Limb (tissue), 2 donors: ENCODE measurements around the gene STRN.
A peak's percentile ranks its signal among the peaks of the same experiment; 100 is the strongest.
"Not testable (repeated sequence)": the region's sequence is repeated elsewhere in the genome, so short reads cannot be mapped to it uniquely, and the experiment has no call there.

Source experiments
- DNase-seq, 2 donors: peaks; one replicate each; pipeline ENCODE4 v3.0.0-alpha.2; 2016; ENCODE audit errors: extremely low spot score in 2 of 2

STRN gene, protein sequence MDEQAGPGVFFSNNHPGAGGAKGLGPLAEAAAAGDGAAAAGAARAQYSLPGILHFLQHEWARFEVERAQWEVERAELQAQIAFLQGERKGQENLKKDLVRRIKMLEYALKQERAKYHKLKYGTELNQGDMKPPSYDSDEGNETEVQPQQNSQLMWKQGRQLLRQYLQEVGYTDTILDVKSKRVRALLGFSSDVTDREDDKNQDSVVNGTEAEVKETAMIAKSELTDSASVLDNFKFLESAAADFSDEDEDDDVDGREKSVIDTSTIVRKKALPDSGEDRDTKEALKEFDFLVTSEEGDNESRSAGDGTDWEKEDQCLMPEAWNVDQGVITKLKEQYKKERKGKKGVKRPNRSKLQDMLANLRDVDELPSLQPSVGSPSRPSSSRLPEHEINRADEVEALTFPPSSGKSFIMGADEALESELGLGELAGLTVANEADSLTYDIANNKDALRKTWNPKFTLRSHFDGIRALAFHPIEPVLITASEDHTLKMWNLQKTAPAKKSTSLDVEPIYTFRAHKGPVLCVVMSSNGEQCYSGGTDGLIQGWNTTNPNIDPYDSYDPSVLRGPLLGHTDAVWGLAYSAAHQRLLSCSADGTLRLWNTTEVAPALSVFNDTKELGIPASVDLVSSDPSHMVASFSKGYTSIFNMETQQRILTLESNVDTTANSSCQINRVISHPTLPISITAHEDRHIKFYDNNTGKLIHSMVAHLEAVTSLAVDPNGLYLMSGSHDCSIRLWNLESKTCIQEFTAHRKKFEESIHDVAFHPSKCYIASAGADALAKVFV

DNA sequence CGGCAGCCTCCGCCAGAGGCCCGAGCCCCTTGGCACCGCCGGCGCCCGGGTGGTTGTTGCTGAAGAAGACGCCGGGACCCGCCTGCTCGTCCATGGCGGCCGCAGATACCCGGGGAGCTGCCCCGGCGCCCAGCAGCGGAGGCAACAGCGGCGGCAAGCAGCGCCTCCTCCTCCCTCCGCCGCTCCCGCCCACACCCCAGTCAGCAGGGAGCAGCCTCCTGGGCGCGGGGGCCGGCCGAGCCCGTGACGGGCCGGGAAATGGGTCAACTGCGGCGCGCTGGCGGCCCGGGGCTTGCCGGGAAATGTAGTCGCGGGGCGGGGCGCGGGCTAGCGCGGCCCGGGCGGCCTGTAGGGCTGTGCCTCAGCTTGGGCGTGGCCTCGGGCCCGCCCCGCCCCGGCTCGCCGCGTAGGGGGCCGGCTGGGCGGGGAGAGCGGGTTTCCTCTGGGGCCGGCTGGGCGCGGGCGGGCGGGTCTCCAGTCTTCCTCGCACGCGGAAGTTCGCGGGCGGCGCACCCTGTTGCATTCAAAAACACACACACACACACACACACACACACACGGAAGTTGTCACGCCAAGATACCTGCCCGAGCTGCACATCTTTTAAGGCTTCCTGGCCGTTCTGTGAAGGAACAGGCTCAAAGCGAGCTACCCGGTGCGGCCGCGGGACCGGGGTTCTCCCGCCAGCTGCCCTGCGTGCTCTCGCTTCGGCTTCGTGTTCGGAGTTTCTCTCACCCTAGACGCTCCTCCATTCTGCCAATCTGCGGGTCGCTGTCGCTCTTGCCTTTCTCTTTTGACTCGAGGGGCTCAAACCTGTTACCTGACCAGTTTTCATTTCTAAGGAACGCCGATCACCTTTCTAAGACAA, at the start of gene STRN:
STRN (minus strand) TSS at position 167 of the 866 bp plus-strand sequence; CDS start at position 94, 73 bp downstream.
- DNase-seq, result peak; percentile 96 to 98

DNA sequence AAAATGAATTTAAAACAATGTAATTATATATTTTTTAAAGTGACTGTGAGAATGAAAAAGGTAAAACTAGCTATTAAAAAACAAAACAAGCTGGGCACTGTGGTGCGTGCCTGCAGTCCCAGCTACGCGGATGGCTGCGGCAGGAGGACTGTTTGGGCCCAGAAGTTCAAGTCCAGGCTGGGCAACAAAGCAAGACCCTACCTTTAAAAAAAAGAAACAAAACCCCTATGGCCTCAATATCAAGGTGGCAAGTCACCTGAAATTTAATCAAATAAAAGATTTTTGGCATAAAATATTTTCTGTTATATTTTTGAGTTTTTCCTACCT, 46.9 kb upstream of the STRN start:
- no peak for DNase-seq

DNA sequence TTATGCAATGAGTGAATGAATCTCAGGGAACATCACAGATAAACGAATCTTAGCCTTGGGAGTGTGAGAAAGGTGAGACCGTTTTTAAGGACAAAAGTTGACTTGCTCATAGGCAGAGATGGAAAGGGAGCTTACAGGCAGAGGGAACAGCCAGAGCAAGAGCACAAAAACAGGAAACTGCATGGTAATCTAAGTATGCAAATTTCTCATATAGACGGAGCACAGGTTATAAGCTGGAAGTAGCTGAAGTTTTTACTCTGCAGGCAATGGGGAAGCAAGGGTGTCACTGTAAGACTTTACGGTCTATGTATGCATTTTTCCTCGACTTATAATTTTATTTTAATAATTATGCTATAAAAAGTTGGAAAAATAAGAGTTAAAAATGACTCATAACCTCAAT, 44.8 kb upstream of the STRN start:
- no peak for DNase-seq

DNA sequence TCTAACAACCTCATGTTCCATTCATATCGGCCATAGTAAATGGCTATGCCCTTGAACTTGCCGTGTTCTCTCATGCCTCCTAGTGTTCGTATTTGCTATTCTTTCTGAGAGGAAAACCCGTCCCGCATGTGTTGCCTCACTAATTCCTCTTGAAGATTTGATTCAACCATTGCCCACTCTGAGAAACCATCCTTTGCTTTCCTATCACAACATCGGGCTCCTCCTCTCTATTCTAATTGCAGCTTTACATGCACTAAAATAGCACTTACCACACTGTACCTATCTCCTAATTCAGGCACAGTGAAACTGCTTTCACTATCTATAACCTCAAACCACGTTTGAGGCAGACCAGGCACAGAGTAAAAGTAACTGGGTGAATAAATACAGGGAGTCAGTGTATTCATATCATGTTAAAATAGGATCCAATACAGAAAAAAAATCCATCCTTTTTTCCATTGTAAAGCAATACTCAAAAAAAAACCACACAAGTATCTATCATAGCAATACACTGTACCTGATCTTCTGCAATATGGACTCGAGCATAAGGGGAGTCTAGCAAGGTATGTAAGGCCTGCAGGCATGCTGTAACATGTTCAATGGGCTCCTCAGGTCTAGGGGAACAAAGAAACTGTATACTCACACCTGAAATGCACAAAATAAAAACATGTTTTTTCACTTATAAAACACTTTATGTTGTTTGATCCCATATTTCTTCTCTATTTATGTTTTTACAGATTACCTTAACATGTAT, 39.0 kb upstream of the STRN start:
- no peak for DNase-seq

DNA sequence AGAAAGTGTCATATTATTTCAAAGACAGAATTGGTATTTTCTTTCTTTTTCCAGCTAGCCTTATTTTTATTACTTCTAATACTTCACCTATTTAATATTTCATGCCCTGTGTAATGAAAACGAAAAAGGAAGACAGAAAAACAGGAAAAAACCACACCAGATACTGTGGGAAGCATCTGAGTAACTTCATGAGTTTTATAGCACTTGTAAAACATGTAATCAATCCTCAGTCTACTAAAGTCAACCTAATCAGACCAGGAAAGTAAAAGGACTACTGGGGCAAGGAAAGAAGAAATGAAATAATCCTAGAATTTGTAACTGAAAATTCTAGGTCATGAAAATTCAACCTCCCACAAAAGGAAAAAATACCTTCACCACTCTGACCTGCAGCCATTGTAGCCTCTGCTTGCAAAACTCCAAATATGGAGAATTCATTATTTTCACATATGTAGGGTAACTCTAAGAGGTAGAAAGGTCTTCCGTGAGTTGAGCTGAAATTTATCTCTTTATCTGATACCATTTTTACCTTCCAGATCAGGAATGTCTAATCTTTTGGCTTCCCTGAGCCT, 34.7 kb upstream of the STRN start:
- DNase-seq, result no peak

DNA sequence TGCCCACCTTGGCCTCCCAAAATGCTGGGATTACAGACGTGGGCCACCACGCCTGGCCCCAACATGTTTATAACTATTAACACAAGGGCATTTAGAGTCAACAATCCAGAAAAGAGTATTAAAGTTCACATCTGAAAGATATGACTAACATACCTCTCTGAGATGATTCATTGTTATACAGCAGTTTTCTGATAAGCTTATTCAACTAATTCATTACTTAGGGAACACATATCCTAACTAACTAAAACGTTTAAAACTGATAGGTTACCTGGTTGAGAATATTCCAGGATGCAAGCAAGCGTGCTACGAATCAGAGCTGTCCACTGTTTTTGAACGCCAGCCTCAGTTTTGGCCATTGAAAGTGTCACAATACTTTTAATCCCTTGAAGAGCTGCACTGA, 34.0 kb upstream of the STRN start:
- DNase-seq, result no peak

DNA sequence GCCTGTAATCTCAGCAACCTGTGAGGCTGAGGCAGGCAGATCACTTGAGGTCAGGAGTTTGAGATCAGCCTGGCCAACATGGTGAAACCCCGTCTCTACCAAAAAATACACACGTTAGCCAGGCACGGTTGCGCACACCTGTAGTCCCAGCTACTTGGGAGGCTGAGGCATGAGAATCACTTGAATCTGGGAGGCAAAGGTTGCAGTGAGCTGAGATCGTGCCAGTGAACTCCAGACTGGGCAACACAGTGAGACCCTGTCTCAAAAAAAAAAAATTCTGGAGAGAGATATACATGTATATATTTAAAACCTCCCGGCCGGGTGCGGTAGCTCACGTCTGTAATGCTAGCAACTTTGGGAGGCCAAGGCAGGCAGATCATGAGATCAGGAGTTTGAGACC, 33.1 kb upstream of the STRN start:
- DNase-seq, result not testable (repeated sequence)

DNA sequence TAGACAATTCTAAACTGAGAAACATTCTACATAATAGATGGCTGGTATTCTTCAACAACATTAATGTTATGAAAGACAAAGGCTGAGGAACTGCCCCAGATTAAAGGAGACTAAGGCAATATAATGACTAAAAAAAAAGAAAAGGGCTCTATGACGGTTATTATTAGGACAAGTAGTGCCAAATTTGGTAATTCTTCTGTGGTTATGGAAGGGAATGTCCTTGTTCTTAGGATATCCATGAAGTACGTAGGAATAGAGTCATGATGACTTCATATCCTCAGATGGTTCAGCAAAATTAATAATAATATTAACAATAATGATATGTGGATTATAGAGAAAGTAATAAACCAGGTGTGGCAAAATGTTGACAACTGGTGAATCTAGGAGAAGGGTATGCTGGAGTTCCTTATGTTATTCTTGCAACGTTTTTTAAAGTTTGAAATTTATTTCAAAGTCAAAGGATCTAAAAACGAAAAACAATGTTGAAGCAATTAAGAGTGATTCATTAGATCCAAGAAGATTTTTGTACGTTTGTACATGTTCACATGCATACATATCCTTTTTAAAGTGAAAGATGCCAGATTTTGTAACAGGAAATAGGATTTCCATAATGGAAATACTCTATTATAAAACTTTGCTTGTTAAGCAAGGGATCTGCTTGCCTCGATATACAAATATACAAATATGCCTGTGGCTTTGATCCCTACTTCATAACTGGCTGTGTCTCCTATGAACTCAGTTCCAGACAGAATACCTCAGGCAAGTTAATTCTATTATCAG, 27.7 kb upstream of the STRN start:
- DNase-seq, result no peak

DNA sequence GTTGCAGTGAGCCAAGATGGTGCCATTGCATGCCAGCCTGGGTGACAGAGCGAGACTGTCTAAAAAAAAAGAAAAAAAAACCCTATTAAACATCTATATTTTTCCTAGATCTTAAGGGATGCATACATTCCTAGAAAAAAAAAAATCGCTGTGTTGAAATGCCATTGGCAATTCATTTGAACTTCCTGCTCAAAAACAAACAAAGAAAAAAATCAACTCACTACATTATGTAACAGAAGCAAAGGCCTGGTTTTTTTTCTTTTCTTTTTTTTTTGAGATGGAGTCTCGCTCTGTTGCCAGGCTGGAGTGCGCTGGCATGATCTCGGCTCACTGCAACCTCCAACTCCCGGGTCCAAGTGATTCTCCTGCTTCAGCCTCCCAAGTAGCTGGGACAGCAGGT, 21.7 kb upstream of the STRN start:
- DNase-seq, result no peak

DNA sequence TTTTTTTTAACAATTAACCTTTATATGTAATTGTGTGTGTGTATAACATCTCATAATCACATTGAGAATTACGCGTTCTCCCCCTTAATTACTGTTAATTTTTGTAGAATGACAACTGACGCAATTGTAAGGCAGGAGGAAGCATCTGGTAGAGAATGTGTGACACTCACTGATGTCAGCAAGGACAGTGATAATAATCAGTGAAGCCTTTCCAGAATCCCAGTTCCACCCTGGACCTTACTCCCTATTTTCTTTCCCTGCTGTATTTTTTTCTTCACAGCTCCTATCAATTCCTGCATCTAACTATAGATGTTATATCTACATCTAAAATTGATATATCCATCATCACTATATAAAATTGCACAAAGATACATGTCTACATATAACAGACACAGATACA, 16.1 kb upstream of the STRN start:
- DNase-seq, result no peak

DNA sequence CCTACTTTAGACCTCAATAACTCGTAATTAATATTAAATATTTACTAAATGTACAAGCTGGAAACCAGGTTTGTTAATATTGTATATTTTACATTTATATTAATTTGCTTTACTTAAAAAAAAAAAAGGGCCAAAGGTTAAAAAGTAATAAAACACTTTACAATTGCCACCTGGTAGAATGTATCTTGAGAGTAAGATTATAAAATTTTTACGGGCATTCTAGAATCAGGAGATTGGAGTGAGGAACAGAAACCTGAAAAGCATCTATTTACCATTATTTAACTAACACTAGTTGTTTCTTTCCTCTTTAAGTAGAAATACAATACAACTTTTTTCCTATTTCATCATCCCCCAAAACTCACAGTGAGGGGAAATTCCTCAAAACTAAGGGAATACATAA, 15.6 kb upstream of the STRN start:
- DNase-seq, result no peak

DNA sequence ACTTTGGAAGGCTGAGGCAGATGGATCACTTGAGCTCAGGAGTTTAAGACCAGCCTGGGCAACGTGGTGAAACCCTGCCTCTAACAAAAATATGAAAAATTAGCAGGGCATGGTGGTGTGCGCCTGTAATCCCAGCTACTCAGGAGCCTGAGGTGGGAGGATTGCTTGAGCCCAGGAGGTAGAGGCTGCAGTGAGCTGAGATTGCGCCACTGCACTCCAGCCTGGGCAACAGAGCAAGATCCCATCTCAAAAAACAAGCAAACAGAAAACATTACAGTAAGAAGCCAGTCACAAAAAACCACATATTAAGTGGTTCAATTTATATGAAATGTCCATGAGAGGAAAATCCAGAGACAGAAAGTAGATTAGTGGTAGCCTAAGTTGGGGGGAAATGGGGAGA, 12.7 kb upstream of the STRN start:
- not testable (repeated sequence) for DNase-seq

DNA sequence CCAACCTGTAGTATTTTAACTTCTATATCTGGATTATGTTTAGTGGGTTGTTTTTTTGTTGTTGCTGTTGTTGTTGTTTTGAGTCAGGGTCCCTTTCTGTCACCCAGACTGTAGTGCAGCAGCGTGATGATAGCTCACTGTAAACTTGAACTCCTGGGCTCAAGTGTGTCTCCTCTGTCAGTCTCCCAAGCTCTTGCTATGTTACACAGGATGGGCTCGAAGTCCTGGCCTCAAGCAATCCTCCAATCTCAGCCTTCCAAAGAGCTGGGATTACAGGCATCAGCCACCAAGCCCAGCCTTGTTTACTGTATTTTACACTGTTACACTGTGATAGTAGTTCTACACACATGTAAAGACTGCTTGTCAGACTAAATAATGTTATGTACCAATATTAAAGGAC, 9.7 kb upstream of the STRN start:
- DNase-seq, result no peak

DNA sequence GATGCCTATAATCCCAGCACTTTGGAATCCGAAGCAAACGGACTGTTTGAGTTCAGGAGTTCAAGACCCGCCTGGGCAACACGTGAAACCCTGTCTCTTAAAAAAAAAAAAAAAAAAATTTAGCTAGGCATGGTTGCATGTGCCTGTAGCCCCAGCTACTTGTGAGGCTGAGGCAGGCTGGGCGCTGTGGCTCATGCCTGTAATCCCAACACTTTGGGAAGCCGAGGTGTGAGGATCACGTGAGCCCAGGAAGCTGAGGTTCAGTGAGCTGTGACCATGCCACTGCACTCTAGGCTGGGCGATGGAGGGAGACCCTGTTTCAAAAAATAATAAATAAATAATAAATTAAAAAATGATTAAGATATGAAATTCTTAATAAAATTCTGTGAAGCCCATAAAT, 9.0 kb upstream of the STRN start:
- DNase-seq, result no peak

DNA sequence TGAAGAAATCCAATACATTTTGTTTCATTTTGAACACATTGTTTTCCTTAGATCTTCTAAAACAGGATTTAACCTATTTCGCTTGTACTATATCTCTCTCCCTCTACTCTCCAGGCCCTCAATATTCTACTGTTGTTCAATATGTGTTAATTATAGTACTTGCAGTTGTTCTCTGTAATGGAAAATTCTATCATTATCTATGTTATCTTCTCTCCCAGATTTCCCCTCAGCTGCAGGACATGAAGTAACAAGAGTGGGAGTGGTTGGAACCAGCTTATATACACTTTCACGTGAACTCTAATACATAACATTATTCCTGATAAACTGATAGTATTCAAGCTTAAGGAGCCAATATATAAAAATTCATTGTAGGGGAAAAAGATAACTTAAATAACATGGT, 7.0 kb upstream of the STRN start:
- DNase-seq, result no peak

DNA sequence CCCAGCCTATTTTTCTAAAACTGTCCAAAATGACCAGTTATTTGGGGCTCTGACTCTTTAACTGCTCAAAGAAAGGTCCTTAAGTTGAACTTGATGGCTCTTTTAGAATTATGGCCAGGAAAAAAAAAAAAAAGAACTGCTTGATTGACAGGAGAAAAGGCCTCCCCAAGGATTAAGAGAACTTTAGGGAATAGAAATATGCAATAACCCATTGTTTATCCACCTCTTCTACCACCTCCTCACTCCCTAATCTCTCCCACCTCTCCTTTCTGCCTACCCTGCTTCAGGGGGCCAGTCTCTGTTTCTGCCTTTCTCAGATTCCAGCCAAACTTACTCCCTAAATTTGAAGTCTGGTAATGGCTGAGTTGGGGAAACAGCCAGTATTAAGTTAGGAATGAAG, 5.7 kb upstream of the STRN start:
- no peak for DNase-seq

DNA sequence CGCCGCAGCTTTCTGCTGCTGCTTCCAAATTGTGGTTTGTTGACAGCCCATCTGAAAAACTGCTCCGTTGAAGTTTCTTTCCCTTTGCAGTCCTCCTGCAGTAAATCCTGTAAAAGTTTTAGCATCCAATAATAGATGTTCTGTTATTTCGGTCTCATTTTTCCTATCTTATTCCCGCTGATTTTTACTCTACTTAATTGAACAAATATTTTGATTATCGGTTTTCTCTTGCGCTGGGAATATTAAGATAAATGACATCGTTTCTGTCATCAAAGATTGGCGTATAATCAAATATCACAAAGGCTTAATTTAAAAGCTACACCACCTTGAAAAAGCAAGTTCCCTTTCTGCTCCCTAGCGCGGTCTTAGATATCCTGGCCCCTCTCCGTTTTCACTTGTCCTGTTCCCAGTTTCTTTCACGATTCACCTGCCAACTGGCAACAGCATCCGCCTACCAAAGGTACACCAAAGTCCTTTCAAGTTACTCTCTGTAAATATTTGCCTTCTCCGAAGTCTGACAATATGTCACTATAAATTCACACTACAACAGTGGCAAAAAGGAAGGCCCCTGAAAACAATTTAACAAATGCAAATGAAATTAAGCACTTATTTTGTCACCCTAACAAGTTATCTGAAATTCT, 1.0 kb upstream of the STRN start:
- DNase-seq, result no peak

DNA sequence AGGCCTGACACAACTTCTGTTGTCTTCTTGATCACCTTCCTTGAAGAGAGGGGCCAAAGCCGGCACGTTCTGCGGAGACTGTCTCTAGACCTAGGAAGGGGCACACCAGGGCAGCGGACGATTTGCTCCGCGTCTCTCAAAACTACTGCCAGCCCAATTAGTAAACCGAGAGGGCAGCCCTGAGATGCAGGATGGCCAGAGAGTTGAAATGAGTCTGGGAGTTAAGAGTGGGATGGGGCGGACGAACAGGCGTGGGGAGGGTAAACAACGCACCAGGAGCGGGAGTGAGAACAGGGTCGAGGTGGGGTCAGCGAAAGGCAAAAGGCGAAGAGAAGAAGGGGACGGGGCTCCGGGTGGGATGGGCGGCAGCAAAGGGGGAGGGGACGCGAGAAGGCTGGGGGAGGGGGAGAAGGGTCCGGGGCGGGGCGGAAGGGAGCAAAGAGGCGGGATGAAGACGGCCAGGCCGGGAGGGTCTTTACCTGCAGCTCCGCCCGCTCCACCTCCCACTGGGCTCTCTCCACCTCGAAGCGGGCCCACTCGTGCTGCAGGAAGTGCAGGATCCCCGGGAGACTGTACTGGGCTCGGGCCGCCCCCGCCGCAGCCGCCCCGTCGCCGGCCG, 476 bp downstream of the STRN start:
- DNase-seq, result peak; percentile 60 to 82

DNA sequence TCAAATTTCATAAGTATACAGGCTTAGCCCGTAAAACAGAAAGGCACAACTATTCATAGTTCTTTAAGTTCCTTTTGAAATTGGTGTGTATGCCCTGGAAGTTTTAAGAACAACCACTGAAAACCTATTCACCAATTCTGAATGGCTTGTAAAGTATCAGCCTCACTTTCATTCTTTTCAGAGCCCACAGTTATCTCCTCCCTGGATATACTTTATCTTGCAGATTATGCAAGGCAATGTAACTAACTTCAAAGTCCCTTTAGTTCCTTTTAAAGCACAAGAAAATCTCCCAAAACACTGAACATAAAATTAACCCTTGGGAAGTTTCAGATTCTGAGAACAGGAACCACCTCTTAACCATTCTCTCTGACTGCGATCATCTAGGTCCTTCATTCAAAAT, 1.1 kb downstream of the STRN start:
- DNase-seq, result no peak
